ENCODE data around the gene SCN5A. TPM values are rescaled to one million over a fixed set of nuclear protein-coding genes. Genes with fewer than 3 reads are reported as not detected.

The SCN5A gene
- total RNA-seq, 1 experiment from 2014 or later = not detected

- Histone ChIP-seq H3K4me3 (no peak overlapping the region), H3K27me3 (peaks cover 3% of the 10 kb centered on the region; the same call in 1 of the 2 replicates), H3K36me3 (no peaks in the 10 kb centered on the region), H3K9me3 (no peaks in the 10 kb centered on the region)
- DNase-seq = no peak
Observed at GRCh38 chr3:38650248-38650951, 913 bp upstream of the SCN5A start.

- Histone ChIP-seq H3K9me3 (no peaks in the 10 kb centered on the region), H3K27me3 (peaks cover 3% of the 10 kb centered on the region; the same call in 1 of the 2 replicates), H3K36me3 (no peaks in the 10 kb centered on the region), H3K4me3 (peak overlapping the region; percentile 16; the same call in 1 of the 2 replicates)
- DNase-seq = no peak
Observed at GRCh38 chr3:38648659-38649499, 608 bp downstream of the SCN5A start.

- no peaks in the 10 kb centered on the region for H3K36me3 ChIP-seq
- H3K27me3 ChIP-seq = peaks cover 3% of the 10 kb centered on the region; the same call in 1 of the 2 replicates
- no peaks in the 10 kb centered on the region for H3K9me3 ChIP-seq
- DNase-seq = no peak
- no peak overlapping the region for H3K4me3 ChIP-seq
Observed at GRCh38 chr3:38648024-38648658, 1.3 kb downstream of the SCN5A start.

GRCh38 chr3:38647217-38647970 lies 2.1 kb downstream of the SCN5A start:
- Histone ChIP-seq H3K4me3 (no peak overlapping the region), H3K27me3 (peaks cover 3% of the 10 kb centered on the region; the same call in 1 of the 2 replicates), H3K9me3 (no peaks in the 10 kb centered on the region), H3K36me3 (no peaks in the 10 kb centered on the region)
- DNase-seq = no peak

- DNase-seq = no peak
- peaks cover 3% of the 10 kb centered on the region; the same call in 1 of the 2 replicates for H3K27me3 ChIP-seq
- no peak overlapping the region for H3K4me3 ChIP-seq
Observed at GRCh38 chr3:38646630-38647029, 2.9 kb downstream of the SCN5A start.

GRCh38 chr3:38646062-38646461 lies 3.4 kb downstream of the SCN5A start:
- no peak overlapping the region for H3K4me3 ChIP-seq
- H3K9me3 ChIP-seq = no peaks in the 10 kb centered on the region
- no peak for DNase-seq
- no peaks in the 10 kb centered on the region for H3K36me3 ChIP-seq
- peaks cover 3% of the 10 kb centered on the region; the same call in 1 of the 2 replicates for H3K27me3 ChIP-seq

More at GRCh38 chr3:38646630-38647029, 2.9 kb downstream of the SCN5A start:
- no peaks in the 10 kb centered on the region for H3K9me3 ChIP-seq
- H3K36me3 ChIP-seq = no peaks in the 10 kb centered on the region

- no peaks in the 10 kb centered on the region for H3K36me3 ChIP-seq
- no peak for DNase-seq
- H3K4me3 ChIP-seq = no peak overlapping the region
- H3K9me3 ChIP-seq = no peaks in the 10 kb centered on the region
- H3K27me3 ChIP-seq = peaks cover 3% of the 10 kb centered on the region; the same call in 1 of the 2 replicates
Observed at GRCh38 chr3:38645601-38646000, 3.9 kb downstream of the SCN5A start.

- no peaks in the 10 kb centered on the region for H3K36me3 ChIP-seq
- H3K9me3 ChIP-seq = no peaks in the 10 kb centered on the region
- no peak overlapping the region for H3K4me3 ChIP-seq
- peaks cover 3% of the 10 kb centered on the region; the same call in 1 of the 2 replicates for H3K27me3 ChIP-seq
- no peak for DNase-seq
Observed at GRCh38 chr3:38645076-38645475, 4.4 kb downstream of the SCN5A start.

GRCh38 chr3:38644662-38645053 lies 4.8 kb downstream of the SCN5A start:
- H3K4me3 ChIP-seq = no peak overlapping the region
- H3K27me3 ChIP-seq = peaks cover 3% of the 10 kb centered on the region; the same call in 1 of the 2 replicates
- H3K9me3 ChIP-seq = no peaks in the 10 kb centered on the region
- no peak for DNase-seq
- H3K36me3 ChIP-seq = no peaks in the 10 kb centered on the region

GRCh38 chr3:38644016-38644661 lies 5.3 kb downstream of the SCN5A start:
- DNase-seq = no peak
- no peaks in the 10 kb centered on the region for H3K36me3 ChIP-seq
- H3K4me3 ChIP-seq = no peak overlapping the region
- H3K9me3 ChIP-seq = no peaks in the 10 kb centered on the region
- H3K27me3 ChIP-seq = peaks cover 3% of the 10 kb centered on the region; the same call in 1 of the 2 replicates

GRCh38 chr3:38643592-38643991 lies 5.9 kb downstream of the SCN5A start:
- no peaks in the 10 kb centered on the region for H3K27me3 ChIP-seq
- no peaks in the 10 kb centered on the region for H3K9me3 ChIP-seq
- no peak overlapping the region for H3K4me3 ChIP-seq
- no peaks in the 10 kb centered on the region for H3K36me3 ChIP-seq
- DNase-seq = no peak

- no peaks in the 10 kb centered on the region for H3K9me3 ChIP-seq
Observed at GRCh38 chr3:38643090-38643489, 6.4 kb downstream of the SCN5A start.

GRCh38 chr3:38641461-38642110 lies 7.9 kb downstream of the SCN5A start:
- Histone ChIP-seq H3K9me3 (no peaks in the 10 kb centered on the region), H3K36me3 (no peaks in the 10 kb centered on the region), H3K27me3 (no peaks in the 10 kb centered on the region), H3K4me3 (no peak overlapping the region)
- DNase-seq = no peak

More at GRCh38 chr3:38643090-38643489, 6.4 kb downstream of the SCN5A start:
- Histone ChIP-seq H3K36me3 (no peaks in the 10 kb centered on the region), H3K4me3 (no peak overlapping the region), H3K27me3 (no peaks in the 10 kb centered on the region)
- DNase-seq = no peak

- no peaks in the 10 kb centered on the region for H3K36me3 ChIP-seq
- H3K4me3 ChIP-seq = no peak overlapping the region
- H3K27me3 ChIP-seq = no peaks in the 10 kb centered on the region
- no peaks in the 10 kb centered on the region for H3K9me3 ChIP-seq
- no peak for DNase-seq
Observed at GRCh38 chr3:38640661-38641452, 8.6 kb downstream of the SCN5A start.

GRCh38 chr3:38638354-38638753 lies 11.1 kb downstream of the SCN5A start:
- no peak overlapping the region for H3K4me3 ChIP-seq
- H3K27me3 ChIP-seq = no peaks in the 10 kb centered on the region
- no peaks in the 10 kb centered on the region for H3K9me3 ChIP-seq
- no peak for DNase-seq
- no peaks in the 10 kb centered on the region for H3K36me3 ChIP-seq
